Subcutaneous abdominal adipose tissue (tissue), 5 donors: ENCODE measurements around the gene ZNF723.

Experiments
- H3K27ac ChIP-seq: one replicate; pipeline ENCODE4 v1.7.0; 2013; ENCODE audit warnings: low read depth, mild to moderate bottlenecking, inconsistent platforms, low read length, moderate library complexity
- H3K27me3 ChIP-seq, 5 donors: one replicate each; pipeline ENCODE4 v1.7.0; 2013; ENCODE audit warnings: low read length in 5 of 5, inconsistent platforms in 1 of 5; ENCODE audit not compliant: control insufficient read depth in 5 of 5, insufficient read depth in 4 of 5
- H3K36me3 ChIP-seq, 5 donors: one replicate each; pipeline ENCODE4 v1.7.0; 2013; ENCODE audit warnings: low read length in 5 of 5; ENCODE audit not compliant: control insufficient read depth in 5 of 5, insufficient read depth in 5 of 5
- H3K4me1 ChIP-seq, 5 donors: one replicate each; pipeline ENCODE4 v1.7.0; 2013; ENCODE audit warnings: low read length in 5 of 5, mild to moderate bottlenecking in 3 of 5, moderate library complexity in 1 of 5; ENCODE audit not compliant: control insufficient read depth in 5 of 5, insufficient read depth in 5 of 5
- H3K4me3 ChIP-seq, 5 donors: one replicate each; pipeline ENCODE4 v1.7.0; 2013; ENCODE audit warnings: low read length in 5 of 5, low read depth in 1 of 5
- H3K9ac ChIP-seq, 5 donors: one replicate each; pipeline ENCODE4 v1.7.0; 2013; ENCODE audit warnings: low read length in 5 of 5, mild to moderate bottlenecking in 4 of 5, moderate library complexity in 3 of 5
- H3K9me3 ChIP-seq, 5 donors: one replicate each; pipeline ENCODE4 v1.7.0; 2013; ENCODE audit warnings: low read length in 5 of 5; ENCODE audit not compliant: control insufficient read depth in 5 of 5
- donor health status: healthy.
- donor health status: healthy.
- donor health status: healthy.
- donor health status: healthy.
- donor health status: healthy.

Gene ZNF723

DNA sequence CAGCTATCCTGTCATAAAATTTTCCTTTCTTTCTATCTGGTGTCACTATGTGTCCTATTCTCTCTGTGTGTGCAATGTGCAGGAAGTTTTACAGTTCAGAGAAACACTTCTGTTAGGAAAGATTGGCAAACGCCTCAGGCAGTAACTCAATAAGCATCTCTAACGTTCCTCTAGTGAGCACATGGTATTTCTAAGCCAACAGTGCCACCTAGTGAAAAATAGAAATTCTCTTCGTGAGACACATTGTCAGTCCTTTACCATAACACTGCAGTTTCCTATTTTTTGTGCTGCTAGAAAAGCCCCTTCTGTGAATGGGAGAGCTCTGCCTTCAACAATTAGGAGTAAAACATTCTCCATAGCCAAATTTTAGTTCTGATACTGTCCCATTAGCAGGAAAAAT is 50.7 kb downstream of the ZNF723 start:
- Histone ChIP-seq H3K27ac (no peak overlapping the region), H3K36me3 (no peaks in the 10 kb centered on the region), H3K27me3 (no peaks in the 10 kb centered on the region), H3K9me3 (peaks cover 0 to 6% (median 0%) of the 10 kb centered on the region in 5 donors), H3K9ac (no peak overlapping the region), H3K4me3 (no peak overlapping the region), H3K4me1 (no peaks in the 10 kb centered on the region)

DNA sequence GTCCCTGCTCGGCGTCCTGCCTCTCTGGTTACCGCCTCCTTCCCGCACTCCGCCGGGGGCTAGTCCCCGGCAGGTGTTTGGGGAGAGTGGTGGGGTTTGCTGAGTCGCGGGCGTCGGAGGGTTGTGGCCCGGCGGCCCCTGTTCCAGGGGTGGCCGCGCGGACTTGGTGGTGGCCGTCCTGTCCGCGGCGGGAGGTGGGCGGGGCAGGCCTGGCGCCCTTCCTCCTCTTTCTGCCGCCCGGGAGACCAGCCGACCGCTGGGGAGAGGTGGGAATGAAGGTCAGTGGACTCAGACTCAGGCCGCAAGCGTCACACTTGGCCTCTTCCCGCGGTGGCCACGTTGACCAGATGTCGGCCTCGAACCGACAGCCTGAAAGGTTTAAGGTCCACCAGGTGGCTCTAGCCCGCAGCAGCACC is 61.8 kb downstream of the ZNF723 start:
- Histone ChIP-seq H3K27ac (no peak overlapping the region), H3K4me3 (no peak overlapping the region), H3K4me1 (no peaks in the 10 kb centered on the region), H3K9ac (no peak overlapping the region), H3K27me3 (no peaks in the 10 kb centered on the region), H3K9me3 (peaks cover 0 to 16% (median 3%) of the 10 kb centered on the region in 5 donors), H3K36me3 (no peaks in the 10 kb centered on the region)

DNA sequence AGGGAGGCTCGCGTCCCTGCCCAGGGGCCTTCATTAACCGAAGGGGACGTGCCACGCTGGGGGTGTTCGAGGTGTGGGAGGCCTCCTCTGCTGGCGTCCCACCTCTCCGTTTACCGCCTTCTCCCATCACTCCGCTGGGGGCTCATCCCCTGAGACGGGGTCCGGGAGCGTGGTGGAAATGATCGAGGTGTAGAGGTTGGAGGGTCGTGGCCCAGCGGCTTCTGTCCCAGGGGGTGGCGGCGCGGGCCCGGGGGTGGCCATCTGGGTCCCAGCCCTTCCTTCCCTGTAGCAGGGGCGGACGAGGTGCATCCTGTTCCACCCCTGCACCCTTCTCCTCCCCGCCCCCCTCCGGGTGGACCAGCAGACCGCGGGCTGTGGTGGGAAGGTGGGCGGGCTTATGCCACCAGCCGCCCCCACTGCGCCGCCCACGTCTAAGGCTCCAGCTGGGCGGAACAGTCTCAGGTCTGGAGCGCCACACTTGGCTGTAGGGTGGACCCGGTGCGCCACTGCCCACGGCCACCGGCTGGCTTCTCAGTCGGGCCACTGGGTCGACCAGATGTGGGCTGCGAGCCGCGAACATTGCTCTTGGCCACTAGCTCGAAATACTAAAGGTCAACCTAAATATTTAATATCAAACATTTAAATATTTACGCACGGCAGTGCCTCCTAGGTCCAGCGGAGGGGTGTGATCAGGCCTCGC is 69.5 kb downstream of the ZNF723 start:
- H3K9me3 ChIP-seq: peaks cover 3 to 37% (median 22%) of the 10 kb centered on the region in 5 donors
- no peaks in the 10 kb centered on the region for H3K27me3 ChIP-seq
- no peak overlapping the region for H3K4me3 ChIP-seq
- no peaks in the 10 kb centered on the region for H3K36me3 ChIP-seq
- H3K27ac ChIP-seq: no peak overlapping the region
- no peaks in the 10 kb centered on the region for H3K4me1 ChIP-seq
- no peak overlapping the region for H3K9ac ChIP-seq
